Natural killer cell treated with Interleukin-12 subunit alpha and Interleukin-12 subunit beta and Interleukin-15 and Interleukin-18, amount 100 ng/mL, for 72 hours (primary cell): ENCODE measurements around the gene PEDS1. TPM values are rescaled to one million over a fixed set of nuclear protein-coding genes. Genes with fewer than 3 reads are reported as not detected.
"Not testable (repeated sequence)": the region's sequence is repeated elsewhere in the genome, so short reads cannot be mapped to it uniquely, and the experiment has no call there.

ENCODE experiments used
- ATAC-seq, 2 donors: fragments of 150-1000 bp; cut with Tn5 transposase in 1 of 2; sonication (Bioruptor Pico), chemical (Tn5 transposase) in 1 of 2; 2 replicates each; pipeline ENCODE4 v1.10.0; 2021
- DNase-seq: peaks from one replicate; pipeline ENCODE4 v3.0.0; 2022; ENCODE audit warnings: low spot score
- H3K27ac Mint-ChIP-seq, 2 donors: 1 replicate in 1 of 2; 2 replicates in 1 of 2; pipeline ENCODE4 v1.8.0; 2022; ENCODE audit warnings: mixed read lengths in 2 of 2, mild to moderate bottlenecking in 1 of 2, moderate library complexity in 1 of 2
- H3K27me3 Mint-ChIP-seq, 2 donors: 1 replicate in 1 of 2; 2 replicates in 1 of 2; pipeline ENCODE4 v1.8.0; 2022; ENCODE audit warnings: mixed read lengths in 2 of 2
- H3K36me3 Mint-ChIP-seq: one replicate; pipeline ENCODE4 v1.8.0; 2022; ENCODE audit warnings: mixed read lengths
- H3K4me1 Mint-ChIP-seq, 2 donors: 1 replicate in 1 of 2; 2 replicates in 1 of 2; pipeline ENCODE4 v1.8.0; 2022; ENCODE audit warnings: low read depth in 2 of 2, mixed read lengths in 2 of 2, mild to moderate bottlenecking in 1 of 2
- H3K4me3 Mint-ChIP-seq: one replicate; pipeline ENCODE4 v1.8.0; 2022; ENCODE audit warnings: mixed read lengths
- H3K9me3 Mint-ChIP-seq: 2 replicates; pipeline ENCODE4 v1.8.0; 2022; ENCODE audit warnings: mixed read lengths
- total RNA-seq, 2 donors: library from RNA; stranded (reverse); gene quantifications; one replicate each; pipeline ENCODE4 v1.2.3, GENCODE V29; 2022

The PEDS1 gene
- total RNA-seq: 10 to 100 TPM; 31.2 to 33.8 TPM

- peak within 1 kb of the TSS; percentile 91 for H3K4me3 Mint-ChIP-seq
- H3K36me3 Mint-ChIP-seq: no peaks in the 10 kb centered on the region
- ATAC-seq (peak; percentile 98 to 99), DNase-seq (peak; percentile 91)
- H3K27ac Mint-ChIP-seq: peak within 1 kb of the TSS; percentile 76 to 92
- H3K9me3 Mint-ChIP-seq: no peaks in the 10 kb centered on the region
- H3K27me3 Mint-ChIP-seq: no peaks in the 10 kb centered on the region
- peaks cover 36 to 44% of the 10 kb centered on the region in 2 donors for H3K4me1 Mint-ChIP-seq
Measured at GRCh38 chr20:50153500-50154377, at the start of gene PEDS1. Gene PEDS1, minus strand, starts transcription at chr20:50153723. Its CDS starts 86 bp downstream, at chr20:50153637.

DNA sequence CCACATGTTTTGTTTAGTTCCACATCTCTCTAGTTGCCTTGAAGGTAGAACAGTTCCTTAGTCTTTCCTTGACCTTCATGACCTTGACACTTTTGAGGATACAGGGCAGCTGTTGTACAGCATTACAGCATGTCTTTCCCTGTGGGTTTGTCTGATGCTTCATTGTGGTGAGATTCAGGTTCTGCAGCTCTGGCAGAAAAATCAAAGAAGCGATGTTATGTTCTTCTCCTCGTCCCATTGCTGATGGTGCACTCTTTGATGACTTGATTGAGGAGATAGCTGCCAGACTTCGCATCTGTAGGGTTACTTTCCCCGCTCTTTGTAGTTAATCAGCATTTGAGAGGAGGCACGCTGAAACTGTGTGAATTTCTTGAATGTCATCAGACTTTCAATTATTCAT lies 49.2 kb upstream of the PEDS1 start:
- H3K36me3 Mint-ChIP-seq: peaks cover 9% of the 10 kb centered on the region
- no peak overlapping the region for H3K27ac Mint-ChIP-seq
- no peaks in the 10 kb centered on the region for H3K27me3 Mint-ChIP-seq
- H3K4me3 Mint-ChIP-seq: no peak overlapping the region
- no peak for ATAC-seq
- peaks cover 5% of the 10 kb centered on the region for H3K9me3 Mint-ChIP-seq
- DNase-seq: no peak
- peaks cover 4 to 14% of the 10 kb centered on the region in 2 donors for H3K4me1 Mint-ChIP-seq

DNA sequence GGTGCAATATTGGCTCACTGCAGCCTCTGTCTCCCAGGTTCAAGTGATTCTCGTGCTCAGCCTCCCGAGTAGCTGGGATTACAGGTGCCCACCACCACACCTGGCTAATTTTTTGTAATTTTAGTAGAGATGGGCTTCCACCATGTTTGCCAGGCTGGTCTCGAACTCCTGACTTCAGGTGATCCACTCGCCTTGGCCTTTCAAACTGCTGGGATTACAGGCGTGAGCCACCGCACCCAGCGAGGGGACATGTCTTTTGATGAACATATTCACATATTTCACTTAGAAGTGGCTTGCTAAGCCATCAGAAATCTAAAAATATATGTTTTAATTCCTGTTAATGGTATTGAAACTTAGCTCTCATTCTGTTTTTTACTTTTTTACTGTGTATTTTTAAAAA lies 48.2 kb upstream of the PEDS1 start:
- H3K27me3 Mint-ChIP-seq, H3K36me3 Mint-ChIP-seq, H3K4me3 Mint-ChIP-seq, ATAC-seq, H3K9me3 Mint-ChIP-seq, DNase-seq, H3K27ac Mint-ChIP-seq: not testable (repeated sequence)
- H3K4me1 Mint-ChIP-seq: peaks cover 11 to 20% of the 10 kb centered on the region in 2 donors

DNA sequence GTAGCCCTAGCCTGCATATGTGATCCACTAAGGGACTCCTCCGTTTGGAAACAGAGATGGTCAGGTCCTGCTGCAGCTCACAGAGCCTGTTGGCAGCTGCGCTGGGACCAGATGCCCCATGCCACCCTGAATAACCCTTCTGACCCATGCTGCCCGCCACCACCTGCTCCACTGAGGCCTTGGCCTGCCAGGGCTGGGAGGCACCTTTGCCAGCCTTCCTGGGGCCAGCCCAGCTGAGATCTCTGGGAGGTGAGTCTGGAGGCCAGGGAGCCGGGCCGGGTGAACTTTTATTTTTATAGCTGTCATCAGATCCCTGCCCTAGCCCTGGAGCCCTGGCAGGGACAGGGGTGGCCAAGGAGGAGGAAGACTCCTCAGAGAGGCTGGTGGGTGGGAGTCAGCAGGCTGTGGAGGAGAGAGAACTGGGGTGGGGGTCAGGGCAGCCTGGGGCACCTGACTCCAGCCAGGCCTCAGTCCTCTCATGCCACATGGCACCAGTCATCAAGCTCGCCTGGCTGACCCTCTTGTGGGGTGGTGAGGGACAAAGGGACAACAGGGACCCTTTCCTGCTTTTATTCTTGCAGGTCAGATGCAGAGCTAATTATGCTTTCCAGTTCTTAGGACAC lies 47.1 kb upstream of the PEDS1 start:
- Mint-ChIP-seq H3K27ac (no peak overlapping the region), H3K4me1 (peaks cover 11 to 24% of the 10 kb centered on the region in 2 donors), H3K27me3 (no peaks in the 10 kb centered on the region), H3K9me3 (peaks cover 5% of the 10 kb centered on the region), H3K4me3 (no peak overlapping the region), H3K36me3 (peaks cover 9% of the 10 kb centered on the region)
- no peak for ATAC-seq
- DNase-seq: no peak

DNA sequence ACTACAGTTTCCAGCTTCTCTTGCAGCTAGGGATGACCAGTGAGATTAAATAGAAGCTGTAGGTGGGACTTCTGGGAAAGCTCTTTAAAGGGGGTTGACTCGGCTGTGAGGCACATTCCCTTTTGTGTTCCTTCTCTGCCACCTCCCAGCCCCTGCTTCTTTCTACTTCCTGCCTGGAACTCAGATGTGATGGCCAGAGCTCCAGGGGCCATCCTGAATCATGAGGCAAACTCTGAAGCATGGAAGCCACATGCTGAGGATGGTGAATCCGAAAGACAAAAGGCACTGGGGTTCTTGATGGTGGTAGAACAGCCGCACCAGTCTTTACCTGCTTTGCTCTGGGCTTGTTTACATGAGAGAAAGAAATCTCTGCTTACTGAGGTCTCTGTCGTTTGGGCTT lies 46.2 kb upstream of the PEDS1 start:
- no peak overlapping the region for H3K4me3 Mint-ChIP-seq
- H3K27me3 Mint-ChIP-seq: no peaks in the 10 kb centered on the region
- peaks cover 15 to 33% of the 10 kb centered on the region in 2 donors for H3K4me1 Mint-ChIP-seq
- no peak for ATAC-seq
- no peak for DNase-seq
- H3K9me3 Mint-ChIP-seq: peaks cover 5% of the 10 kb centered on the region
- no peak overlapping the region for H3K27ac Mint-ChIP-seq
- peaks cover 9% of the 10 kb centered on the region for H3K36me3 Mint-ChIP-seq

DNA sequence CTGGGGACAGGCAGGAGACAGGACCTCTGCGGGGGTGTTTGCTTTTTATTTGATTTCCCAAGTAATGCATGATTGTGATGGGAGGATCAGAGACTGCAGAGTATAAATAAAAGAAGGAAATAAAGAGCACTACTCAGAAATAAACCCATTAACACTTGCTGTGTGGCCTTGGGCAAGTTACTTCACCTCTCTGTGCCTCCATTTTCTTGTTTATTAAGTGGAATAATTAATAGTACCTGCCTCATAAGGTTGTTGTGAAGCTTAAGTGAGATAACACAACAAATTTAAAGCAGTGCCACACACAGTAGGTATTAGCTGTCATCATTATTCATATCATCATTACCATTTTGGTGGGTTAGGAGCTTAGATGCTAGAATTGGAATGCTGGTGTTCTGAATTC lies 45.2 kb upstream of the PEDS1 start:
- Mint-ChIP-seq H3K36me3 (peaks cover 2% of the 10 kb centered on the region), H3K4me1 (peaks cover 23 to 40% of the 10 kb centered on the region in 2 donors), H3K27me3 (no peaks in the 10 kb centered on the region), H3K27ac (no peak overlapping the region), H3K4me3 (no peak overlapping the region), H3K9me3 (no peaks in the 10 kb centered on the region)
- ATAC-seq (no peak), DNase-seq (no peak)

GRCh38 chr20:50198180-50198666 lies 44.7 kb upstream of the PEDS1 start:
- H3K27me3 Mint-ChIP-seq: no peaks in the 10 kb centered on the region
- no peak for ATAC-seq
- no peak overlapping the region for H3K4me3 Mint-ChIP-seq
- H3K36me3 Mint-ChIP-seq: peaks cover 1% of the 10 kb centered on the region
- H3K27ac Mint-ChIP-seq: no peak overlapping the region
- no peaks in the 10 kb centered on the region for H3K9me3 Mint-ChIP-seq
- DNase-seq: no peak
- peaks cover 27 to 42% of the 10 kb centered on the region in 2 donors for H3K4me1 Mint-ChIP-seq

DNA sequence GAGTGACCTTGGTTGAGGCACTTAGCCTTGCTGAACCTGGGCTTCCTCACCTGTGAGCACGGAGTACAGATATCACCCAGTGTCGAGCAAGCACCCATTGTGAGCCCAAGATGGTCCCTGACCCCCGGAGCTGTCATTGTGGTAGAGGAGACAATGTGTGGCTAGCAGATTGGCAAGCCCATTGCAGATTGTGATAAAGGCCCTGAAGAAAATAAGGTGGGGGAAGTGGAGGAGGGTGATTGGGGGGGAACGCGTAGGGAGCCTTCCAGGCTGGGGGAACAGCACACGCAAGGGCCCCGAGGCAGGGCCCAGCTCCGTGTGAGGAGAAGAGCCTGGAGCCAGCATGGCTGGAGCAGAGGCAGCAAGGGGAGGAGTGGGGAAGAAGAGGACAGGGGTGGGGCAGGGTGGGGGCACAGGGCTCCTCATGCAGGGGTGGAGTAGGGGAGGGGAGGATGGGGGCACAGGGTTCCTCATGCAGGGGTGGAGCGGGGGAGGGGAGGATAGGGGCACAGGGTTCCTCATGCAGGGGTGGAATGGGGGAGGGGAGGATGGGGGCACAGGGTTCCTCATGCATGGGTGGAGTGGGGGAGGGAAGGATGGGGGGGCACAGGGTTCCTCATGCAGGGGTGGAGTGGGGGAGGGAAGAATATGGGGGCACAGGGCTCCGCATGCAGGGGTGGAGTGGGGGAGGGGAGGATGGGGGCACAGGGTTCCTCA lies 44.1 kb upstream of the PEDS1 start:
- no peak for ATAC-seq
- no peak for DNase-seq
- peak overlapping the region; percentile 43 to 68 for H3K27ac Mint-ChIP-seq

DNA sequence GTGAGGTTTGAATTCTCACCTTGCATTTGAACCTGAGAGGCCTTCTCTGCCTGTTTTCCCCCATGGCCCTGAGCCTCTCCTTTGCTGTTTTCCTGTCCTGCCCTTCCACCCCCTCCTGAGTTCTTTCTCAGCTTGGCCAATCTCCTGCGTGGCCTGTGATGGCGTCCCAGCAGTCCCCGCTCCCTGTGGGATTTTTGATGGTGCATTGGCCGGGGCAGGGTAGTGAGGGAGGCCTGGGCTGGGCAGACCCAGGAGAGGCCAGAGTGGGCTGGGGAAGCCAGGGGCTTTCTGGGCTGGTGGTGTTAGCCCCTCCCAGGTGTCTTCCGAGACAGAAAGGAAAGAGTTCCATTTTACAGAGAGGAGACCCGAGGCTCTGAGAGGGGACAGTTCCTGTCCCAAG lies 43.4 kb upstream of the PEDS1 start:
- DNase-seq (no peak), ATAC-seq (no peak)
- H3K27me3 Mint-ChIP-seq: no peaks in the 10 kb centered on the region
- no peaks in the 10 kb centered on the region for H3K9me3 Mint-ChIP-seq
- H3K27ac Mint-ChIP-seq: peak overlapping the region; percentile 43 to 68
- H3K4me3 Mint-ChIP-seq: no peak overlapping the region
- H3K4me1 Mint-ChIP-seq: peaks cover 37 to 46% of the 10 kb centered on the region in 2 donors
- H3K36me3 Mint-ChIP-seq: peaks cover 12% of the 10 kb centered on the region

More for the DNA sequence above, 44.1 kb upstream of the PEDS1 start:
- Mint-ChIP-seq H3K4me3 (no peak overlapping the region), H3K27me3 (no peaks in the 10 kb centered on the region), H3K4me1 (peaks cover 33 to 46% of the 10 kb centered on the region in 2 donors), H3K36me3 (peaks cover 7% of the 10 kb centered on the region), H3K9me3 (no peaks in the 10 kb centered on the region)

DNA sequence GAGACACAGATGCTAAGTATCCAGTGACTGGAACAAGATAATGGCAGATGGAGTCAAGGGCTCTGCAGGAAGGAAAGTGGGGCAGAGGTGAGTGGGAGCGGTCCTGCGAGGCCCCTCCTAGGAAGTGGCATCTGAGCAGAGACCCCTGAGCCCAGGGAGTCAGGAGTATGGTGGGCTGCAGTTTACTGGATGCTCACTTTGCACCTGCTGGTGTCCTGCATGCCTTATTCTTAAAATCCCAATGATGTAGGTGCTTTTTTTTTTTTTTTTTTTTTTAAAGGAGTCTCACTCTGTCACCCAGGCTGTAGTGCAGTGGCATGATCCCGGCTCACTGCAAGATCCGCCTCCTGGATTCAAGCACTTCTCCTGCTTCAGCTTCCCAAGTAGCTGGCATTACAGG lies 42.7 kb upstream of the PEDS1 start:
- Mint-ChIP-seq H3K27ac (peak overlapping the region; percentile 96 to 99), H3K27me3 (no peaks in the 10 kb centered on the region), H3K36me3 (peaks cover 12% of the 10 kb centered on the region), H3K4me3 (no peak overlapping the region), H3K4me1 (peaks cover 37 to 46% of the 10 kb centered on the region in 2 donors), H3K9me3 (no peaks in the 10 kb centered on the region)
- ATAC-seq (no peak), DNase-seq (no peak)

DNA sequence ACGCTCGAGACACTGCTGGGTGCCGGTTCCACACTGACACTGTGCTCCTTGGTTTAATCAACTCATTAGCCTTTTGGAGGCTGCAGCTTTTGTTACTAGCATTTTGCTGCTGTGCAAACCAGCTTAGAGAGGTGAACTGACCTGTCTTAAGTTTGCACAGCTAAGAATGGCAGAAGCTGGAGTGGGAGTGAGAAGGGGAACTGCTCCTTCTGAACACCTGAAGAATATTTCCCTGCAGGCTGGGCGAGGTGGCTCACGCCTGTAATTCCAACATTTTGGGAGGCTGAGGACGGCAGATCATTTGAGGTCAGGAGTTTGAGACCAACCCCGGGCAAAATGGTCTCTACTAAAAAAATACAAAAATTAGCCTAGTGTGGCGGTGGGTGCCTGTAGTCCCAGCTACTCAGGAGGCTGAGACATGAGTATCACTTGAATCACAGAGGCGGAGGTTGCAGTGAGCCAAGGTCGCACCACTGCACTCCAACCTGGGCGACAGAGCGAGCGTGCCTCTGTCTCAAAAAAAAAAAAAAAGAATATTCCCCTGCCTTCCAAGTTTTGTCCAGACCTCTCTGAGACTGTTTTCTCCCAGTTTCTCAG lies 42.1 kb upstream of the PEDS1 start:
- Mint-ChIP-seq H3K9me3 (no peaks in the 10 kb centered on the region), H3K4me3 (peak overlapping the region; percentile 96), H3K27me3 (no peaks in the 10 kb centered on the region), H3K27ac (peak overlapping the region; percentile 96 to 99), H3K4me1 (peaks cover 33 to 46% of the 10 kb centered on the region in 2 donors), H3K36me3 (peaks cover 12% of the 10 kb centered on the region)
- no peak for ATAC-seq
- no peak for DNase-seq

DNA sequence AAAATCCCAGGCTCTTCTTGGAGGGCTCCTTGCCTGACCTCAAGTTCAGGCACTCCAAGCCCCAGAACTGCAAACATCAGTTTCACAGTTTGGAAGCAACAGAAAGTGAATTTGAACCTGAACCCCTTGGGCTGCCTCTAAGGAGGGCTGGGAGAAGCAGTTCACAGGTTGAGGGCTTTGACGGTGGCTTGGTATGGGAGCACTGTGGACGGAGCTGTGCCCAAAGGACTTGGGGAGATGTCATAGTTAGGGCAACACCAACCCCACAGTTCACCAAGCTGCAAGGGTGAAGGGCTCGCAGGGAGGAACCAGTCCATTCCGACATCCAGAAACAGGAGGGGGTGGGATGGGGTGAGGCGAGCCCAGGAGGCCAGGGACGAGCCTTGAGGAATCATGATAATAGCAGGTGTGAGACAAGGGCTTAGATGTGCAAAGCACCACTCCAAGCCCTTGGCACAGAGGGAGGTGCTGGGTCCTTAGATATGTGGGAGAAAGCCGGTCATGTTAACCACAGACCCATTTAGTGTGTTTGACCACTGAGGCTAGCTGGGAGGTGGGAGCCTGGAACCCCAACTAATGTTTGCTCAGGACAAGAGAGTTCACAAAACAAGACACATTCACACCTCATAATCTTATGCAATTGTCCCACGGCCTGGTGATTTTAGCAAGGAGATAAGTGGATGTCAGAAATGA lies 41.5 kb upstream of the PEDS1 start:
- no peaks in the 10 kb centered on the region for H3K27me3 Mint-ChIP-seq
- no peak for ATAC-seq

DNA sequence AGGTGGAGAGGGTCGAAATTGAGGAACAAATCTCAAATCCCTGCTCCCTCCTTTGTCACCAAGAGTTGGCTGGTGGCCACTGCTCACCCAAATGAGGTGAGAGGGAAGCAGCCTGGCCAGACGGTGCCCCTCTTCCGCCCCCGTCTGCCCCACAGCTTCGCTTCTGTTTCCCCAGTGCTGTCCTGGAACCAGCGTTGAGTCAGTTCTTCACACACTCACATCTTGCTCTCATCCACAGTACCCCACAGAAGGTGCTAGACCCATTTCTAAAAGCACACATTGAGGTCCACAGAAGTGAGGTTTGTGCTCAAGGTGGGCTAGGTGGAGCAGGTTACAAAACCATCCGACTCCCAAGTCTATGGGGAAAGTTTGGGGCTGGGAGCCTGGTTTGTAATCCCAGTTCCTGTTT lies 40.9 kb upstream of the PEDS1 start:
- peak overlapping the region; percentile 96 to 99 for H3K27ac Mint-ChIP-seq

More for the DNA sequence above, 41.5 kb upstream of the PEDS1 start:
- peaks cover 12% of the 10 kb centered on the region for H3K36me3 Mint-ChIP-seq
- H3K9me3 Mint-ChIP-seq: no peaks in the 10 kb centered on the region
- H3K4me1 Mint-ChIP-seq: peaks cover 33 to 46% of the 10 kb centered on the region in 2 donors
- H3K27ac Mint-ChIP-seq: peak overlapping the region; percentile 96 to 99
- peak overlapping the region; percentile 96 for H3K4me3 Mint-ChIP-seq
- DNase-seq: no peak

More for the DNA sequence above, 40.9 kb upstream of the PEDS1 start:
- DNase-seq (no peak), ATAC-seq (no peak)
- peaks cover 33 to 49% of the 10 kb centered on the region in 2 donors for H3K4me1 Mint-ChIP-seq
- peaks cover 12% of the 10 kb centered on the region for H3K36me3 Mint-ChIP-seq
- H3K9me3 Mint-ChIP-seq: no peaks in the 10 kb centered on the region
- no peaks in the 10 kb centered on the region for H3K27me3 Mint-ChIP-seq
- peak overlapping the region; percentile 96 for H3K4me3 Mint-ChIP-seq
